Fibroblast of skin of back (primary cell): ENCODE results near the gene ZNF283.
"Not testable (repeated sequence)": the region's sequence is repeated elsewhere in the genome, so short reads cannot be mapped to it uniquely, and the experiment has no call there.

ENCODE experiments used
- DNase-seq: peaks from one replicate; pipeline ENCODE4 v3.0.0-alpha.2; 2013

ZNF283 gene

GRCh38 chr19:43858174-43858573 lies 31.1 kb downstream of the ZNF283 start:
- DNase-seq, result no peak

- not testable (repeated sequence) for DNase-seq
These were observed 39.8 kb downstream of the ZNF283 start for GRCh38 chr19:43866923-43867322.

GRCh38 chr19:43872547-43873336 lies 45.6 kb downstream of the ZNF283 start:
- peak; percentile 31 for DNase-seq

- no peak for DNase-seq
These were observed 53.4 kb downstream of the ZNF283 start for GRCh38 chr19:43880483-43880882.

- DNase-seq, result no peak
These were observed 56.7 kb downstream of the ZNF283 start, which contains the start of gene ZNF404 for GRCh38 chr19:43883864-43884263. Gene ZNF404, minus strand, starts transcription at chr19:43883964.

GRCh38 chr19:43895727-43896308 lies 68.7 kb downstream of the ZNF283 start:
- DNase-seq, result no peak
